ENCODE results near the gene TSSK2.

The TSSK2 gene

GRCh38 chr22:19105867-19106802, 25.0 kb upstream of the TSSK2 start:
- peak in 1 of 4 experiments; percentile 12 for DNase-seq (ENCODE audit: low read depth in 4 of 4, low spot score in 1 of 4)

- no peak for DNase-seq (ENCODE audit: low read depth in 4 of 4, low spot score in 1 of 4)
Observed at GRCh38 chr22:19106886-19107729, 24.0 kb upstream of the TSSK2 start.

- DNase-seq (ENCODE audit: low read depth in 4 of 4, low spot score in 1 of 4): no peak
Observed at GRCh38 chr22:19107730-19108074, 23.4 kb upstream of the TSSK2 start.

GRCh38 chr22:19108807-19109197, 22.3 kb upstream of the TSSK2 start:
- DNase-seq (ENCODE audit: low read depth in 4 of 4, low spot score in 1 of 4): no peak

- peak in 1 of 4 experiments; percentile 15 for DNase-seq (ENCODE audit: low read depth in 4 of 4, low spot score in 1 of 4)
Observed at GRCh38 chr22:19109198-19110063, 21.7 kb upstream of the TSSK2 start.

GRCh38 chr22:19110064-19110458, 21.0 kb upstream of the TSSK2 start:
- no peak for DNase-seq (ENCODE audit: low read depth in 4 of 4, low spot score in 1 of 4)

GRCh38 chr22:19110646-19111045, 20.5 kb upstream of the TSSK2 start:
- no peak for DNase-seq (ENCODE audit: low read depth in 4 of 4, low spot score in 1 of 4)

GRCh38 chr22:19111140-19111539, 20.0 kb upstream of the TSSK2 start:
- no peak for DNase-seq (ENCODE audit: low read depth in 4 of 4, low spot score in 1 of 4)

- DNase-seq (ENCODE audit: low read depth in 4 of 4, low spot score in 1 of 4): no peak
Observed at GRCh38 chr22:19111584-19111983, 19.5 kb upstream of the TSSK2 start.

GRCh38 chr22:19113429-19113828, 17.7 kb upstream of the TSSK2 start:
- no peak for DNase-seq (ENCODE audit: low read depth in 4 of 4, low spot score in 1 of 4)

GRCh38 chr22:19114984-19115552, 16.0 kb upstream of the TSSK2 start:
- DNase-seq (ENCODE audit: low read depth in 4 of 4, low spot score in 1 of 4): no peak

- no peak for DNase-seq (ENCODE audit: low read depth in 4 of 4, low spot score in 1 of 4)
Observed at GRCh38 chr22:19115628-19116027, 15.5 kb upstream of the TSSK2 start.

- no peak for DNase-seq (ENCODE audit: low read depth in 4 of 4, low spot score in 1 of 4)
Observed at GRCh38 chr22:19117111-19117512, 14.0 kb upstream of the TSSK2 start.

GRCh38 chr22:19118329-19118880, 12.7 kb upstream of the TSSK2 start:
- DNase-seq (ENCODE audit: low read depth in 4 of 4, low spot score in 1 of 4): no peak

GRCh38 chr22:19119949-19120348, 11.2 kb upstream of the TSSK2 start:
- no peak for DNase-seq (ENCODE audit: low read depth in 4 of 4, low spot score in 1 of 4)

GRCh38 chr22:19120829-19121630, 10.1 kb upstream of the TSSK2 start:
- DNase-seq (ENCODE audit: low read depth in 4 of 4, low spot score in 1 of 4): no peak

- peak in 1 of 4 experiments; percentile 28 for DNase-seq (ENCODE audit: low read depth in 4 of 4, low spot score in 1 of 4)
Observed at GRCh38 chr22:19121631-19122142, 9.4 kb upstream of the TSSK2 start.

GRCh38 chr22:19122143-19122751, 8.9 kb upstream of the TSSK2 start, which contains the start of gene DGCR2:
TSS of gene DGCR2 (minus strand) at chr22:19122412. CDS start at chr22:19122206, 206 bp downstream.
- DNase-seq (ENCODE audit: low read depth in 4 of 4, low spot score in 1 of 4): peak; percentile 93 to 96 (median 94)
